SK-N-SH (cell line): Measurements from ENCODE around the gene FGGY. TPM values are rescaled to one million over a fixed set of nuclear protein-coding genes. Genes with fewer than 3 reads are reported as not detected.

Experiments
- CTCF ChIA-PET: fragments of 300-600, 350-600 bp; formaldehyde crosslinking; extraction: SDS; loops from one replicate; lab custom pipeline; 2021; lab: Yijun Ruan, JAX
- POLR2A ChIA-PET: fragments of 350-600 bp; sonication (Branson Sonifier 250); formaldehyde crosslinking; extraction: SDS; loops from one replicate; lab custom pipeline; 2020; ENCODE audit warnings: antibody characterized with exemption, inconsistent platforms; lab: Yijun Ruan, JAX
- DNase-seq: peaks from one replicate; pipeline ENCODE4 v3.0.0; 2012
- H2AFZ ChIP-seq: fragments of 200-600 bp; sonication (generic); 2 replicates; pipeline ENCODE4 v1.8.1; 2016; ENCODE audit warnings: antibody characterized with exemption, mild to moderate bottlenecking, low read depth
- H3F3A ChIP-seq: fragments of 200-600 bp; sonication (generic); replicated peaks from 2 replicates; pipeline ENCODE3; 2016; ENCODE audit warnings: antibody characterized with exemption, mild to moderate bottlenecking; ENCODE audit not compliant: insufficient read depth
- H3K27ac ChIP-seq, 2 experiments: fragments of 200-500 bp in 1 of 2; fragments of 200-600 bp in 1 of 2; sonication (Bioruptor generic) in 1 of 2; sonication (generic), shearing (Covaris generic) in 1 of 2; 2 replicates each; pipeline versions ENCODE4 v1.5.1 to v1.6.1; 2014 to 2016; ENCODE audit warnings: low read depth in 2 of 2, inconsistent platforms in 1 of 2, low read length in 1 of 2, mild to moderate bottlenecking in 1 of 2, mixed read lengths in 1 of 2
- H3K27me3 ChIP-seq: fragments of 200-600 bp; sonication (generic), shearing (Covaris generic); 2 replicates; pipeline ENCODE4 v1.6.1; 2016; ENCODE audit warnings: mixed run types; ENCODE audit not compliant: insufficient read depth
- H3K36me3 ChIP-seq, 2 experiments: fragments of 200-500 bp in 1 of 2; fragments of 200-600 bp in 1 of 2; sonication (Bioruptor generic) in 1 of 2; sonication (generic) in 1 of 2; replicated peaks in 1 of 2; 2 replicates each; pipeline versions ENCODE3 to v1.5.1; 2014 to 2016; ENCODE audit warnings: low read length in 1 of 2, mild to moderate bottlenecking in 1 of 2; ENCODE audit not compliant: insufficient read depth in 2 of 2, control insufficient read depth in 1 of 2
- H3K4me1 ChIP-seq, 2 experiments: fragments of 200-500 bp in 1 of 2; fragments of 200-600 bp in 1 of 2; sonication (Bioruptor generic) in 1 of 2; sonication (generic), shearing (Covaris generic) in 1 of 2; 2 replicates each; pipeline versions ENCODE4 v1.5.1 to v1.6.1; 2014 to 2016; ENCODE audit warnings: low read depth in 1 of 2, low read length in 1 of 2, mixed run types in 1 of 2; ENCODE audit not compliant: insufficient read depth in 2 of 2, control insufficient read depth in 1 of 2
- H3K4me2 ChIP-seq: fragments of 200-600 bp; sonication (generic), shearing (Covaris generic); 2 replicates; pipeline ENCODE4 v1.6.1; 2017; ENCODE audit warnings: mixed run types
- H3K4me3 ChIP-seq, 2 experiments: fragments of 200-500 bp in 1 of 2; fragments of 200-600 bp in 1 of 2; sonication (Bioruptor generic) in 1 of 2; sonication (generic), shearing (Covaris generic) in 1 of 2; 2 replicates each; pipeline versions ENCODE4 v1.5.1 to v1.8.1; 2014 to 2016; ENCODE audit warnings: low read depth in 2 of 2, inconsistent platforms in 1 of 2, low read length in 1 of 2, mild to moderate bottlenecking in 1 of 2, mixed read lengths in 1 of 2, moderate library complexity in 1 of 2
- H3K79me2 ChIP-seq: fragments of 200-600 bp; sonication (generic); 2 replicates; pipeline ENCODE4 v1.8.1; 2017; ENCODE audit warnings: mild to moderate bottlenecking; ENCODE audit not compliant: insufficient read depth
- H3K9ac ChIP-seq: fragments of 200-600 bp; sonication (generic); 2 replicates; pipeline ENCODE4 v1.6.1; 2017; ENCODE audit warnings: mixed run types
- H3K9me2 ChIP-seq: fragments of 200-600 bp; sonication (generic); 2 replicates; pipeline ENCODE4 v1.6.1; 2017; ENCODE audit warnings: mixed run types
- H3K9me3 ChIP-seq: fragments of 200-600 bp; sonication (generic); 2 replicates; pipeline ENCODE4 v1.6.1; 2017; ENCODE audit warnings: mixed run types, mild to moderate bottlenecking, moderate library complexity
- H4K20me1 ChIP-seq: fragments of 200-600 bp; sonication (generic); 2 replicates; pipeline ENCODE4 v1.6.1; 2017; ENCODE audit warnings: mild to moderate bottlenecking, mixed run types; ENCODE audit not compliant: insufficient read depth
- ELF1 ChIP-seq: IDR thresholded peaks from 2 replicates; pipeline ENCODE4 v1.4.0; 2012
- EP300 ChIP-seq, 2 experiments: IDR thresholded peaks; 2 replicates each; pipeline versions ENCODE4 v1.4.0 to v1.6.1; 2012; ENCODE audit warnings: borderline replicate concordance in 1 of 2, low read depth in 1 of 2, low read length in 1 of 2
- FOSL2 ChIP-seq: IDR thresholded peaks from 2 replicates; pipeline ENCODE4 v1.4.0; 2012; ENCODE audit warnings: low read depth, mild to moderate bottlenecking, moderate library complexity, borderline replicate concordance
- GABPA ChIP-seq: IDR thresholded peaks from 2 replicates; pipeline ENCODE4 v1.4.0; 2012; ENCODE audit warnings: low read depth, mild to moderate bottlenecking
- GATA2 ChIP-seq: sonication (generic); formaldehyde crosslinking; IDR thresholded peaks from 2 replicates; pipeline ENCODE4 v1.5.0; 2020; ENCODE audit warnings: mild to moderate bottlenecking, missing genetic modification reagents
- MEF2A ChIP-seq: IDR thresholded peaks from 2 replicates; pipeline ENCODE4 v1.4.0; 2012; ENCODE audit warnings: low read depth, borderline replicate concordance
- MXI1 ChIP-seq: IDR thresholded peaks from 2 replicates; pipeline ENCODE4 v1.6.1; 2012; ENCODE audit warnings: mild to moderate bottlenecking, low read depth, low read length, improper control_type of control experiment
- NFIC ChIP-seq: IDR thresholded peaks from 2 replicates; pipeline ENCODE4 v1.4.0; 2012; ENCODE audit warnings: borderline replicate concordance
- POLR2AphosphoS5 ChIP-seq: IDR thresholded peaks from 2 replicates; pipeline ENCODE4 v1.6.1; 2012; ENCODE audit warnings: low read depth, low read length
- RFX5 ChIP-seq: IDR thresholded peaks from 2 replicates; pipeline ENCODE4 v1.6.1; 2012; ENCODE audit warnings: mild to moderate bottlenecking, improper control_type of control experiment, low read length
- RXRA ChIP-seq: IDR thresholded peaks from 2 replicates; pipeline ENCODE4 v1.4.0; 2012; ENCODE audit warnings: low read depth, mild to moderate bottlenecking, borderline replicate concordance
- SIN3A ChIP-seq: IDR thresholded peaks from 2 replicates; pipeline ENCODE4 v1.6.1; 2012; ENCODE audit warnings: low read depth, mild to moderate bottlenecking, low read length, moderate library complexity, borderline replicate concordance
- TEAD4 ChIP-seq: IDR thresholded peaks from 2 replicates; pipeline ENCODE4 v1.4.0; 2012; ENCODE audit warnings: mild to moderate bottlenecking, borderline replicate concordance; ENCODE audit not compliant: insufficient read depth
- YY1 ChIP-seq: IDR thresholded peaks from 2 replicates; pipeline ENCODE4 v1.4.0; 2012; ENCODE audit warnings: low read depth, mild to moderate bottlenecking
- polyA plus RNA-seq, 3 experiments: library from polyadenylated mRNA; depleted of rRNA; stranded (reverse); fragments of >200 nt; gene quantifications; 2 replicates each; pipeline ENCODE4 v1.2.3, GENCODE V29; 2012
- TF ChIP-seq, protein P1 (sequence below): fragments of 150-350 bp; IDR thresholded peaks from 2 replicates; pipeline ENCODE4 v1.6.1; 2016; ENCODE audit warnings: mild to moderate bottlenecking, low read depth, low read length
- TF ChIP-seq, protein P2 (sequence below): IDR thresholded peaks from 2 replicates; pipeline ENCODE4; 2012
- TF ChIP-seq, protein P3 (sequence below): fragments of 200-600 bp; sonication (generic); IDR thresholded peaks from 2 replicates; pipeline ENCODE4 v1.6.1; 2017; ENCODE audit warnings: antibody characterized with exemption, mild to moderate bottlenecking, moderate library complexity

The FGGY gene
- polyA plus RNA-seq, 1 of the 3 experiments (the other 2 are of a cell fraction): 10.3 TPM

DNA sequence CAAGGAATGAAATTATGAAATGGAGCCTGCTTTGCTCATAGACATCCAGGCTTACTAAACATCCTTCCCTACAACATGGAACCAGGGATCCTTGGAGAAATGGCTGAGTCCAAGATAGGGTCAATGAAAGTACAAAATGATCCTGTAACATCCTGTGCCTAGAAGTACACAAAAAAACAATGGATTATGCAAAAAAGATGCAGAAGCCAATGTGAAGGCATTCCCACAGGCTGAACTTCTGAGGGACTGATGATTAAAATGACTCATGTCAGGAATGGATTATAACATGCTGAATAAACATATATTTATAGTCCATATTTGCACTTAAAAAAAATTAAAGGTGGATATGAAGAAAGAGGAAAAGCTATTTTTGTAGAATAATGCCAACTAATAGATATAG is 507.4 kb downstream of the FGGY start:
- Histone ChIP-seq H3K4me1 (no peaks in the 10 kb centered on the region; a peak in 1 of 4 replicates), H3K9me3 (no peaks in the 10 kb centered on the region), H2AFZ (no peak overlapping the region), H3K4me3 (no peak overlapping the region), H3K27ac (no peak overlapping the region), H3F3A (no peaks in the 10 kb centered on the region), H3K4me2 (no peak overlapping the region), H3K36me3 (no peaks in the 10 kb centered on the region), H3K9me2 (no peaks in the 10 kb centered on the region), H3K27me3 (no peaks in the 10 kb centered on the region), H3K9ac (no peak overlapping the region), H3K79me2 (no peaks in the 10 kb centered on the region), H4K20me1 (no peaks in the 10 kb centered on the region)
- TF ChIP-seq RXRA (no peak), GATA2 (CRISPR knock-in tag) (no peak), POLR2AphosphoS5 (no peak), TEAD4 (no peak)
- TF ChIP-seq, protein P1, sequence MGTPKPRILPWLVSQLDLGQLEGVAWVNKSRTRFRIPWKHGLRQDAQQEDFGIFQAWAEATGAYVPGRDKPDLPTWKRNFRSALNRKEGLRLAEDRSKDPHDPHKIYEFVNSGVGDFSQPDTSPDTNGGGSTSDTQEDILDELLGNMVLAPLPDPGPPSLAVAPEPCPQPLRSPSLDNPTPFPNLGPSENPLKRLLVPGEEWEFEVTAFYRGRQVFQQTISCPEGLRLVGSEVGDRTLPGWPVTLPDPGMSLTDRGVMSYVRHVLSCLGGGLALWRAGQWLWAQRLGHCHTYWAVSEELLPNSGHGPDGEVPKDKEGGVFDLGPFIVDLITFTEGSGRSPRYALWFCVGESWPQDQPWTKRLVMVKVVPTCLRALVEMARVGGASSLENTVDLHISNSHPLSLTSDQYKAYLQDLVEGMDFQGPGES: no peak
- ChIA-PET POLR2A (no interaction called here), CTCF (no interaction called here)
- DNase-seq: no peak

DNA sequence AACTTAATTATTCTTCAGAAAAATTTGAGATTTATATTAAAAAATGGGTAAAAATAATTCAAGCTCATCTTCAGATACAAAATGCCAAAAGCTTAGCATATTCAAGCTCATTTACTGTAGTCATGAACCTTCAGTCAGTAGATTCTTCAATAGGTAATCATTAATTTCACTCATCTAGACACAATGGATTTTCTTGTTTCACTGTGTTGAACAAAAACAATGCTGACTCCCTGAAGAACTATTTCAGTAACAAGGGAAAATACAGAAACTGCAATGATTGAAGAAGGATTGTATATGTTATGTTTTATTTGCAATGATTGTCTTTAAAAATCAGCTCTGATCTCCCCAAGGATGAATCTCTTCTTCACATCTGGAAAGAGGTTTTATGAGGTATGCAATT is 508.7 kb downstream of the FGGY start:
- Histone ChIP-seq H3K27ac (no peak overlapping the region), H3K9me2 (no peaks in the 10 kb centered on the region), H3K4me2 (no peak overlapping the region), H2AFZ (no peak overlapping the region), H3K4me3 (no peak overlapping the region), H3K79me2 (no peaks in the 10 kb centered on the region), H3K9me3 (no peaks in the 10 kb centered on the region), H3K27me3 (no peaks in the 10 kb centered on the region), H3K36me3 (no peaks in the 10 kb centered on the region), H3K4me1 (no peaks in the 10 kb centered on the region; a peak in 1 of 4 replicates), H3K9ac (no peak overlapping the region), H3F3A (no peaks in the 10 kb centered on the region), H4K20me1 (no peaks in the 10 kb centered on the region)
- TF ChIP-seq MXI1 (no peak), NFIC (no peak), EP300 (IDR thresholded peaks at IDR 0.05; ENCODE audit: borderline replicate concordance in 1 of 2, low read depth in 1 of 2, low read length in 1 of 2) (no peak), RFX5 (no peak), ELF1 (no peak), GABPA (no peak), POLR2AphosphoS5 (no peak), SIN3A (no peak), MEF2A (no peak), RXRA (no peak), YY1 (no peak), FOSL2 (no peak)
- TF ChIP-seq, protein P2, sequence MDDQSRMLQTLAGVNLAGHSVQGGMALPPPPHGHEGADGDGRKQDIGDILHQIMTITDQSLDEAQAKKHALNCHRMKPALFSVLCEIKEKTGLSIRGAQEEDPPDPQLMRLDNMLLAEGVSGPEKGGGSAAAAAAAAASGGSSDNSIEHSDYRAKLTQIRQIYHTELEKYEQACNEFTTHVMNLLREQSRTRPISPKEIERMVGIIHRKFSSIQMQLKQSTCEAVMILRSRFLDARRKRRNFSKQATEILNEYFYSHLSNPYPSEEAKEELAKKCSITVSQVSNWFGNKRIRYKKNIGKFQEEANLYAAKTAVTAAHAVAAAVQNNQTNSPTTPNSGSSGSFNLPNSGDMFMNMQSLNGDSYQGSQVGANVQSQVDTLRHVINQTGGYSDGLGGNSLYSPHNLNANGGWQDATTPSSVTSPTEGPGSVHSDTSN: no peak
- TF ChIP-seq, protein P3, sequence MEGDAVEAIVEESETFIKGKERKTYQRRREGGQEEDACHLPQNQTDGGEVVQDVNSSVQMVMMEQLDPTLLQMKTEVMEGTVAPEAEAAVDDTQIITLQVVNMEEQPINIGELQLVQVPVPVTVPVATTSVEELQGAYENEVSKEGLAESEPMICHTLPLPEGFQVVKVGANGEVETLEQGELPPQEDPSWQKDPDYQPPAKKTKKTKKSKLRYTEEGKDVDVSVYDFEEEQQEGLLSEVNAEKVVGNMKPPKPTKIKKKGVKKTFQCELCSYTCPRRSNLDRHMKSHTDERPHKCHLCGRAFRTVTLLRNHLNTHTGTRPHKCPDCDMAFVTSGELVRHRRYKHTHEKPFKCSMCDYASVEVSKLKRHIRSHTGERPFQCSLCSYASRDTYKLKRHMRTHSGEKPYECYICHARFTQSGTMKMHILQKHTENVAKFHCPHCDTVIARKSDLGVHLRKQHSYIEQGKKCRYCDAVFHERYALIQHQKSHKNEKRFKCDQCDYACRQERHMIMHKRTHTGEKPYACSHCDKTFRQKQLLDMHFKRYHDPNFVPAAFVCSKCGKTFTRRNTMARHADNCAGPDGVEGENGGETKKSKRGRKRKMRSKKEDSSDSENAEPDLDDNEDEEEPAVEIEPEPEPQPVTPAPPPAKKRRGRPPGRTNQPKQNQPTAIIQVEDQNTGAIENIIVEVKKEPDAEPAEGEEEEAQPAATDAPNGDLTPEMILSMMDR: no peak
- TF ChIP-seq, protein P1: no peak
- no peak for DNase-seq
- POLR2A ChIA-PET: interaction anchor here (1.2 kb wide), 1 partner anchor 9 kb away, joined by 4 read pairs; the partner anchor contains the start of gene HOOK1
- CTCF ChIA-PET: interaction anchor here (0.6 to 1.6 kb wide), 6 partner anchors 9 to 501 kb away, joined by 3 to 5 read pairs (median 3); no protein-coding TSS in a partner anchor
